ENCODE results near the gene RITA1. TPM values are rescaled to one million over a fixed set of nuclear protein-coding genes. Genes with fewer than 3 reads are reported as not detected.
"Not testable (repeated sequence)": the region's sequence is repeated elsewhere in the genome, so short reads cannot be mapped to it uniquely, and the experiment has no call there.

Gene RITA1
- total RNA-seq, 1 donor from 2014 or later, result 15.2 TPM

GRCh38 chr12:113138826-113139225 is 46.7 kb upstream of the RITA1 start:
- H3K9me3 Mint-ChIP-seq, result no peaks in the 10 kb centered on the region
- no peaks in the 10 kb centered on the region for H3K36me3 Mint-ChIP-seq
- no peak overlapping the region for H3K4me3 Mint-ChIP-seq
- no peak for DNase-seq (ENCODE audit: low spot score in 2 of 2, unreplicated experiment in 2 of 2)
- TF ChIP-seq CTCF (IDR thresholded peaks at IDR 0.05; ENCODE audit: unreplicated experiment), result no peak
- H3K27me3 Mint-ChIP-seq (ENCODE audit: low read depth), result peaks cover 31% of the 10 kb centered on the region
- H3K4me1 Mint-ChIP-seq, result peaks cover 6% of the 10 kb centered on the region
- no peak overlapping the region for H3K27ac Mint-ChIP-seq

- H3K27ac Mint-ChIP-seq, result no peak overlapping the region
- H3K27me3 Mint-ChIP-seq (ENCODE audit: low read depth), result peaks cover 14% of the 10 kb centered on the region
- H3K4me1 Mint-ChIP-seq, result peaks cover 4% of the 10 kb centered on the region
- DNase-seq (ENCODE audit: low spot score in 2 of 2, unreplicated experiment in 2 of 2), result no peak
- no peaks in the 10 kb centered on the region for H3K9me3 Mint-ChIP-seq
- no peak for TF ChIP-seq CTCF (IDR thresholded peaks at IDR 0.05; ENCODE audit: unreplicated experiment)
- no peak overlapping the region for H3K4me3 Mint-ChIP-seq
- no peaks in the 10 kb centered on the region for H3K36me3 Mint-ChIP-seq
Observed at GRCh38 chr12:113140706-113141105, 44.8 kb upstream of the RITA1 start.

- not testable (repeated sequence) for H3K4me1 Mint-ChIP-seq; H3K27ac Mint-ChIP-seq; H3K27me3 Mint-ChIP-seq (ENCODE audit: low read depth); H3K36me3 Mint-ChIP-seq; H3K9me3 Mint-ChIP-seq; H3K4me3 Mint-ChIP-seq; DNase-seq (ENCODE audit: low spot score in 2 of 2, unreplicated experiment in 2 of 2)
Observed at GRCh38 chr12:113141716-113142115, 43.8 kb upstream of the RITA1 start.

- no peaks in the 10 kb centered on the region for H3K36me3 Mint-ChIP-seq
- peaks cover 3% of the 10 kb centered on the region for H3K9me3 Mint-ChIP-seq
Observed at GRCh38 chr12:113142173-113142885, 43.2 kb upstream of the RITA1 start.

GRCh38 chr12:113142886-113143332 is 42.6 kb upstream of the RITA1 start:
- Mint-ChIP-seq H3K4me1 (no peaks in the 10 kb centered on the region), H3K36me3 (no peaks in the 10 kb centered on the region), H3K27me3 (ENCODE audit: low read depth) (peaks cover 4% of the 10 kb centered on the region), H3K4me3 (no peak overlapping the region), H3K9me3 (peaks cover 6% of the 10 kb centered on the region), H3K27ac (no peak overlapping the region)
- TF ChIP-seq CTCF (IDR thresholded peaks at IDR 0.05; ENCODE audit: unreplicated experiment), result no peak
- DNase-seq (ENCODE audit: low spot score in 2 of 2, unreplicated experiment in 2 of 2), result no peak

More at GRCh38 chr12:113142173-113142885, 43.2 kb upstream of the RITA1 start:
- Mint-ChIP-seq H3K27me3 (ENCODE audit: low read depth) (peaks cover 2% of the 10 kb centered on the region), H3K4me3 (no peak overlapping the region), H3K4me1 (no peaks in the 10 kb centered on the region), H3K27ac (no peak overlapping the region)
- no peak for TF ChIP-seq CTCF (IDR thresholded peaks at IDR 0.05; ENCODE audit: unreplicated experiment)
- no peak for DNase-seq (ENCODE audit: low spot score in 2 of 2, unreplicated experiment in 2 of 2)

GRCh38 chr12:113143959-113144358 is 41.6 kb upstream of the RITA1 start:
- Mint-ChIP-seq H3K4me3 (no peak overlapping the region), H3K4me1 (no peaks in the 10 kb centered on the region), H3K27me3 (ENCODE audit: low read depth) (peaks cover 4% of the 10 kb centered on the region), H3K9me3 (peaks cover 6% of the 10 kb centered on the region), H3K36me3 (no peaks in the 10 kb centered on the region), H3K27ac (no peak overlapping the region)
- TF ChIP-seq CTCF (IDR thresholded peaks at IDR 0.05; ENCODE audit: unreplicated experiment), result no peak
- no peak for DNase-seq (ENCODE audit: low spot score in 2 of 2, unreplicated experiment in 2 of 2)

Data from mesothelial cell of epicardium (in vitro differentiated cells).